ENCODE measurements around the gene SCO2. TPM values are rescaled to one million over a fixed set of nuclear protein-coding genes. Genes with fewer than 3 reads are reported as not detected.
A peak's percentile ranks its signal among the peaks of the same experiment; 100 is the strongest.

Gene SCO2
- polyA plus RNA-seq, 1 experiment = 2.5 TPM

GRCh38 chr22:50531962-50532674 is 6.7 kb upstream of the SCO2 start:
- no peaks in the 10 kb centered on the region for H3K36me3 ChIP-seq (ENCODE audit: control insufficient read depth, insufficient read depth, low read length)
- TF ChIP-seq, protein P1, sequence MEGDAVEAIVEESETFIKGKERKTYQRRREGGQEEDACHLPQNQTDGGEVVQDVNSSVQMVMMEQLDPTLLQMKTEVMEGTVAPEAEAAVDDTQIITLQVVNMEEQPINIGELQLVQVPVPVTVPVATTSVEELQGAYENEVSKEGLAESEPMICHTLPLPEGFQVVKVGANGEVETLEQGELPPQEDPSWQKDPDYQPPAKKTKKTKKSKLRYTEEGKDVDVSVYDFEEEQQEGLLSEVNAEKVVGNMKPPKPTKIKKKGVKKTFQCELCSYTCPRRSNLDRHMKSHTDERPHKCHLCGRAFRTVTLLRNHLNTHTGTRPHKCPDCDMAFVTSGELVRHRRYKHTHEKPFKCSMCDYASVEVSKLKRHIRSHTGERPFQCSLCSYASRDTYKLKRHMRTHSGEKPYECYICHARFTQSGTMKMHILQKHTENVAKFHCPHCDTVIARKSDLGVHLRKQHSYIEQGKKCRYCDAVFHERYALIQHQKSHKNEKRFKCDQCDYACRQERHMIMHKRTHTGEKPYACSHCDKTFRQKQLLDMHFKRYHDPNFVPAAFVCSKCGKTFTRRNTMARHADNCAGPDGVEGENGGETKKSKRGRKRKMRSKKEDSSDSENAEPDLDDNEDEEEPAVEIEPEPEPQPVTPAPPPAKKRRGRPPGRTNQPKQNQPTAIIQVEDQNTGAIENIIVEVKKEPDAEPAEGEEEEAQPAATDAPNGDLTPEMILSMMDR (IDR thresholded peaks at IDR 0.05; ENCODE audit: insufficient read depth, low read depth, low read length) = no peak
- H3K27me3 ChIP-seq (ENCODE audit: control insufficient read depth, insufficient read depth, low read length) = no peaks in the 10 kb centered on the region
- DNase-seq (ENCODE audit: low read depth) = no peak
- POLR2A ChIA-PET = interaction anchor here (0.6 kb wide), 1 partner anchor 9 kb away, joined by 6 read pairs; no protein-coding TSS in a partner anchor
- H3K4me3 ChIP-seq (ENCODE audit: low read depth, low read length) = peak overlapping the region; percentile 59
- CTCF ChIA-PET = interaction anchor here (1.0 to 1.3 kb wide), 3 partner anchors 9 to 89 kb away, joined by 3 to 4 read pairs (median 3); partner anchors contain the start of gene SYCE3

- ChIA-PET POLR2A (interaction anchor here (0.6 kb wide), 1 partner anchor 9 kb away, joined by 6 read pairs; no protein-coding TSS in a partner anchor), CTCF (interaction anchor here (1.0 to 1.3 kb wide), 2 partner anchors 9 to 31 kb away, joined by 3 to 4 read pairs; partner anchors contain the start of gene SYCE3)
- TF ChIP-seq, protein P1 (IDR thresholded peaks at IDR 0.05; ENCODE audit: insufficient read depth, low read depth, low read length) = no peak
Measured at GRCh38 chr22:50531546-50531961, 6.2 kb upstream of the SCO2 start.

DNA sequence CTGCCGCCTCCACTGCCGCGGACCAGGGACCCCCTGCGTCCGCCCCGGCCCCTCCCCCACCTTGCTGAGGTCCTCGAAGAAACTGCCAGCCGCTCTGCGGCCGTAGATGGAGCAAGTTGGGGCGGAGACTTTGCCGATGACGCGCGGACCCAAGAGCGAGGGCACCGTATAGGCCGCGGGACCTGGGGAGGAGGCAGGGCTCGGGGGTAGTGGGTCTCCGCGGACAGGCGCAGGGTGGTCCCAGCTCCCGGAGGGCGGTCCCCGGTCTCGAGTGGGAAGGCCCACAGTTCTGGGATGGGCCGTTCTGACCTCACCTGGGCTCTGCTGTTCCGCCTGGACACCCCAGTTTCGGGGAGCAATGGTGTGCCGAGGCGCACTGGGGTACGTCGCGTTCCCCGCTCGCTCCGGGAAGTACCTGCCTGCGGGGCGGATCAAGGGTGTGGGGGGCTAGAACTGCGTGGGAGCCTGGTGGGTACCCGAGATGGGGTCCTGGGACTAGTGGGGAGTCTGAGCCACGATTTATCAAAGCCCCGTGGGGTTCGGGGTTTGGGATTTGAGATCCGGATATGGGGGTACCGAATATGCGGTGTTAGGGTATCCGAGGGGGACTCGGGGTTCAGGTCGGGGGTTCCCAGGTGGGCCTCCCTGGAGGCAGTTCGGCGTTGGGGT is 5.6 kb upstream of the SCO2 start:
- ChIA-PET CTCF (interaction anchor here (1.3 kb wide), 1 partner anchor 32 kb away, joined by 3 read pairs; the partner anchor contains the start of gene SYCE3), POLR2A (interaction anchor here (0.6 kb wide), 1 partner anchor 10 kb away, joined by 6 read pairs; no protein-coding TSS in a partner anchor)
- DNase-seq (ENCODE audit: low read depth) = no peak
- Histone ChIP-seq H3K36me3 (ENCODE audit: control insufficient read depth, insufficient read depth, low read length) (no peaks in the 10 kb centered on the region), H3K27me3 (ENCODE audit: control insufficient read depth, insufficient read depth, low read length) (no peaks in the 10 kb centered on the region), H3K4me3 (ENCODE audit: low read depth, low read length) (peak overlapping the region; percentile 59)
- TF ChIP-seq, protein P1 (IDR thresholded peaks at IDR 0.05; ENCODE audit: insufficient read depth, low read depth, low read length) = no peak

More at GRCh38 chr22:50531546-50531961, 6.2 kb upstream of the SCO2 start:
- H3K36me3 ChIP-seq (ENCODE audit: control insufficient read depth, insufficient read depth, low read length) = no peaks in the 10 kb centered on the region
- no peak for DNase-seq (ENCODE audit: low read depth)
- peak overlapping the region; percentile 59 for H3K4me3 ChIP-seq (ENCODE audit: low read depth, low read length)
- H3K27me3 ChIP-seq (ENCODE audit: control insufficient read depth, insufficient read depth, low read length) = no peaks in the 10 kb centered on the region

- TF ChIP-seq, protein P1 (IDR thresholded peaks at IDR 0.05; ENCODE audit: insufficient read depth, low read depth, low read length) = no peak
- Histone ChIP-seq H3K4me3 (ENCODE audit: low read depth, low read length) (peak overlapping the region; percentile 59), H3K27me3 (ENCODE audit: control insufficient read depth, insufficient read depth, low read length) (no peaks in the 10 kb centered on the region), H3K36me3 (ENCODE audit: control insufficient read depth, insufficient read depth, low read length) (no peaks in the 10 kb centered on the region)
- ChIA-PET CTCF (no interaction called here), POLR2A (no interaction called here)
- no peak for DNase-seq (ENCODE audit: low read depth)
Measured at GRCh38 chr22:50530580-50530876, 5.1 kb upstream of the SCO2 start.
